SH-SY5Y (cell line): ENCODE data around the gene CALML5.

Experiments
- GATA2 ChIP-seq: IDR thresholded peaks from 2 replicates; pipeline ENCODE4 v1.6.1; 2011; ENCODE audit warnings: mild to moderate bottlenecking, low read depth, low read length
- GATA3 ChIP-seq: IDR thresholded peaks from 2 replicates; pipeline ENCODE4 v1.6.1; 2011; ENCODE audit warnings: low read depth, mild to moderate bottlenecking, low read length, moderate library complexity

DNA sequence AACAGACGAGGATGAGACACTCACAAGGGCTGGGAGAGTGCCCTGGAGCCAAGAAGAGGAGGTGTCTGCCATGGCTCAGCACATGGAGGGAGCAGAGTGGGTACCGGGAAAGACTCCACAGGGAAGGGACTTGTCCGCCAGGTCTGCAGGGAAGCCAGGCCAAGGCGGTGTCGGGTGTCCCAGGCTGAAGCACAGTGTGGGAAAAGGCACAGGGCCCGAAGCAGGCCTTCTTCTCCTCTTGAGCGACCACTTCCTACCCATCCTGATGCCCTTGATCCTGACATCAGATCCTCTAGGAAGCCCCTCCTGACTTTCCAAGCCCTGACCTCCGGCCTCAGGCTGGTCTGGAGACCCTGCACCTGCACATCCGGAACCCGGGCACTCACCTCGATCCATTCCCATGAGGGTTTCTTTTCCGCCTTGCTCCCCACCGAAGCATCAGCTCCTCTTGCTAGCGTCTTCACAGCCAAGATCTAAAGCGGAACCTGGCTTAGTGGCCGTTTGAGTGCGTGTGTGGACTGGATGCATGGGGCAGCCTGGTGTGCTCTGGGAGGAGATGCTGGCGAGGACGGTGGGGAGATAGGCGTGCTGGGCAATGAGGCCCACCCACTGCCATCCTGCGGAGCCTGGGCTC lies 33.8 kb upstream of the CALML5 start:
- TF ChIP-seq GATA2 (no peak), GATA3 (no peak)
